HepG2 (cell line): ENCODE data around the gene PHB1. TPM values are rescaled to one million over a fixed set of nuclear protein-coding genes. Genes with fewer than 3 reads are reported as not detected.

Experiments
- ATAC-seq: fragments of 200-7000 bp; cut with Tn5 transposase; 3 replicates; pipeline ENCODE4 v1.9.1; 2020; ENCODE audit warnings: mild to moderate bottlenecking, moderate library complexity
- BruUV-seq: library from RNA; stranded (reverse); fragments of 400-500 nt; replicated peaks from 2 replicates; lab custom pipeline; 2021; lab: Mats Ljungman, UMichigan
- CTCF ChIA-PET: fragments of 300-600 bp; formaldehyde crosslinking; extraction: SDS; loops from one replicate; lab custom pipeline; 2021; ENCODE audit warnings: low total read pairs, inconsistent platforms, low intra/inter-chr PET ratio; lab: Yijun Ruan, JAX
- POLR2A ChIA-PET: fragments of 350-600 bp; sonication (Branson Sonifier 250); formaldehyde crosslinking; loops from one replicate; lab custom pipeline; 2020; ENCODE audit warnings: antibody characterized with exemption, inconsistent platforms; lab: Yijun Ruan, JAX
- DNase-seq: peaks from one replicate; pipeline ENCODE4 v3.0.0-alpha.2; 2015; ENCODE audit warnings: low spot score
- FAIRE-seq: peaks from 3 replicates; lab custom pipeline; 2011; peaks lifted over from hg19 to GRCh38; lab: Jason Lieb, UNC
- H2AFZ ChIP-seq: one replicate; pipeline ENCODE4 v1.6.1; 2011; ENCODE audit warnings: low read length, inconsistent platforms
- H3K27ac ChIP-seq: fragments of 300-600 bp; 3 replicates; pipeline ENCODE4 v1.8.0; 2011; ENCODE audit warnings: mixed run types, mild to moderate bottlenecking, mixed read lengths, low read length, inconsistent platforms; ENCODE audit not compliant: insufficient read depth; ENCODE audit errors: extremely low read length
- H3K27me3 ChIP-seq, 2 experiments: fragments of 200-600 bp in 1 of 2; 2 replicates in 1 of 2; 3 replicates in 1 of 2; pipeline versions ENCODE4 v1.6.0 to v1.8.0; 2011; ENCODE audit warnings: low read length in 2 of 2, mild to moderate bottlenecking in 2 of 2, moderate library complexity in 2 of 2, inconsistent platforms in 1 of 2; ENCODE audit not compliant: insufficient read depth in 2 of 2, control insufficient read depth in 1 of 2
- H3K36me3 ChIP-seq, 2 experiments: fragments of 200-600 bp in 1 of 2; replicated peaks in 1 of 2; 2 replicates in 1 of 2; 3 replicates in 1 of 2; pipeline versions ENCODE4 v1.5.1 to v1.8.0; 2011; ENCODE audit warnings: low read length in 2 of 2, inconsistent platforms in 1 of 2; ENCODE audit not compliant: insufficient read depth in 2 of 2, control insufficient read depth in 1 of 2
- H3K4me1 ChIP-seq: 2 replicates; pipeline ENCODE4 v1.5.1; 2012; ENCODE audit warnings: low read length, inconsistent platforms; ENCODE audit not compliant: insufficient read depth
- H3K4me2 ChIP-seq: 2 replicates; pipeline ENCODE4 v1.6.0; 2011; ENCODE audit warnings: low read depth, low read length, inconsistent platforms
- H3K4me3 ChIP-seq, 3 experiments: fragments of 200-600 bp in 1 of 3; sonication (generic), shearing (Covaris generic) in 1 of 3; replicated peaks in 1 of 3; 2 replicates each; pipeline ENCODE4 v1.5.1; 2011 to 2016; ENCODE audit warnings: low read length in 3 of 3, inconsistent platforms in 2 of 3, low read depth in 2 of 3, mild to moderate bottlenecking in 2 of 3, control low read depth in 1 of 3, mixed read lengths in 1 of 3; ENCODE audit not compliant: insufficient read depth in 1 of 3
- H3K79me2 ChIP-seq: one replicate; pipeline ENCODE4 v1.6.1; 2011; ENCODE audit warnings: low read length, inconsistent platforms; ENCODE audit not compliant: insufficient read depth
- H3K9ac ChIP-seq: 2 replicates; pipeline ENCODE4 v1.6.0; 2011; ENCODE audit warnings: mild to moderate bottlenecking, low read depth, low read length, inconsistent platforms; ENCODE audit not compliant: insufficient read depth
- H3K9me3 ChIP-seq: 2 replicates; pipeline ENCODE4 v1.5.1; 2012; ENCODE audit warnings: mild to moderate bottlenecking, low read length
- H4K20me1 ChIP-seq: 2 replicates; pipeline ENCODE4 v1.6.0; 2011; ENCODE audit warnings: inconsistent platforms, mild to moderate bottlenecking, low read length, moderate library complexity; ENCODE audit not compliant: insufficient read depth
- HOXA5 ChIP-seq: sonication (generic); formaldehyde crosslinking; IDR thresholded peaks from 2 replicates; pipeline ENCODE4 v1.4.0; 2020; ENCODE audit warnings: missing genetic modification reagents
- PHF5A ChIP-seq: IDR thresholded peaks from one replicate; pipeline ENCODE4 v1.6.1; 2018; ENCODE audit warnings: low read depth, missing genetic modification reagents; ENCODE audit not compliant: unreplicated experiment
- USF2 ChIP-seq, 2 experiments: sonication (generic) in 1 of 2; formaldehyde crosslinking in 1 of 2; IDR thresholded peaks; 2 replicates each; pipeline versions ENCODE4 v1.5.1 to v1.6.1; 2011 to 2020; ENCODE audit warnings: borderline replicate concordance in 1 of 2, low read depth in 1 of 2, low read length in 1 of 2, mild to moderate bottlenecking in 1 of 2, missing genetic modification reagents in 1 of 2, moderate library complexity in 1 of 2
- ZMYM3 ChIP-seq: sonication (generic); formaldehyde crosslinking; IDR thresholded peaks from 2 replicates; pipeline ENCODE4 v1.5.1; 2020; ENCODE audit warnings: mild to moderate bottlenecking, missing genetic modification reagents
- ZNF333 ChIP-seq: sonication (generic); formaldehyde crosslinking; IDR thresholded peaks from 2 replicates; pipeline ENCODE4 v1.4.0; 2020; ENCODE audit warnings: mild to moderate bottlenecking, missing genetic modification reagents, borderline replicate concordance
- WGBS: methylation state at CpG from one replicate; pipeline ENCODE4 v1.1.6; 2017; ENCODE audit warnings: low lambda C conversion rate; 5-methylcytosine and 5-hydroxymethylcytosine counted together
- in situ Hi-C: cut with HindIII; loops from 2 replicates; pipeline ENCODE4 v1.10.0; 2017; ENCODE audit warnings: low pct_unique_long_range_greater_than_20kb; ENCODE audit not compliant: extremely low pct_ligation_motif_present
- intact Hi-C: fragments of 100-400 bp; cut with micrococcal nuclease; formaldehyde crosslinking; loops from one replicate; pipeline ENCODE4 v1.10.0; 2022; ENCODE audit not compliant: unreplicated experiment
- polyA plus RNA-seq, 8 experiments: library from polyadenylated mRNA; depleted of rRNA in 3 of 8; stranded (reverse) in 7 of 8; unstranded in 1 of 8; fragments of >200 nt; fragmentation: Illumina TruSeq in 4 of 8; extraction: Trizol in 4 of 8; gene quantifications; 2 replicates each; pipeline versions ENCODE4 v1.2.1 to v1.2.3, GENCODE V29; 2011 to 2016; ENCODE audit warnings: low read depth in 4 of 8, missing spikeins in 1 of 8, mixed read lengths in 1 of 8; ENCODE audit not compliant: insufficient read depth in 1 of 8
- total RNA-seq, 5 experiments: library from RNA; depleted of rRNA; stranded (reverse); fragments of >200 nt; fragmentation: Illumina TruSeq; extraction: Trizol; gene quantifications; 2 replicates each; pipeline ENCODE4 v1.2.3, GENCODE V29; 2016; ENCODE audit warnings: low read depth in 1 of 5

The PHB1 gene
- total and polyA plus RNA-seq, 2 of the 13 experiments (the other 11 are each of a cell fraction or from before 2014, with no cell fraction given) = 515 to 688 TPM

- CTCF ChIA-PET = no interaction called here
- Histone ChIP-seq H3K4me3 (no peak overlapping the region), H3K36me3 (no peaks in the 10 kb centered on the region), H3K9ac (no peak overlapping the region), H3K27ac (no peak overlapping the region), H3K79me2 (no peaks in the 10 kb centered on the region), H4K20me1 (no peaks in the 10 kb centered on the region), H3K9me3 (no peaks in the 10 kb centered on the region), H3K4me1 (peaks cover 48% of the 10 kb centered on the region), H3K27me3 (peaks cover 21 to 65% of the 10 kb centered on the region in 2 experiments), H3K4me2 (no peak overlapping the region), H2AFZ (no peak overlapping the region)
- intact Hi-C loops = loop anchor here (5.0 kb wide), 1 partner anchor 51 kb away; no protein-coding TSS in a partner anchor
- in situ Hi-C loops = no loop called here
- DNase-seq = no peak
- ATAC-seq = no peak
- FAIRE-seq = no peak
- WGBS = 36% methylated on average over 15 of the region's 15 CpGs
- TF ChIP-seq PHF5A (CRISPR knock-in tag) = no peak
- no peak for TF ChIP-seq HOXA5 (CRISPR knock-in tag)
- peak; percentile 51; the same call in 1 of the 2 replicates for TF ChIP-seq ZMYM3
- 0 out of 2 replicates have a peak, but pooled peaks have one; percentile 8 for TF ChIP-seq USF2 (IDR thresholded peaks at IDR 0.05; ENCODE audit: low read depth, low read length)
- TF ChIP-seq USF2 (CRISPR knock-in tag; IDR thresholded peaks at IDR 0.05; ENCODE audit: borderline replicate concordance) = no peak
- TF ChIP-seq ZNF333 (CRISPR knock-in tag) = no peak
- BruUV-seq = no TSS peak
- POLR2A ChIA-PET = no interaction called here
Measured at GRCh38 chr17:49457564-49458535, 43.2 kb upstream of the PHB1 start.
